T-helper 1 cell treated with Interleukin-12 subunit alpha and Interleukin-12 subunit beta and Interleukin-4 antibody, amounts not matched to agents 30 ng/mL and 1 ng/mL, for 36 hours (primary cell): ENCODE data around the gene KCNQ1. TPM values are rescaled to one million over a fixed set of nuclear protein-coding genes. Genes with fewer than 3 reads are reported as not detected.

Experiments used
- intact Hi-C: fragments of 100-400 bp; cut with micrococcal nuclease; formaldehyde crosslinking; loops from one replicate; pipeline ENCODE4 v1.15.1; 2024
- total RNA-seq: library from RNA; stranded (reverse); gene quantifications from 2 replicates; pipeline ENCODE4 v1.2.3, GENCODE V29; 2022

KCNQ1 gene
- total RNA-seq, 1 donor from 2014 or later = 16.9 TPM

GRCh38 chr11:2768471-2769408, 323.9 kb downstream of the KCNQ1 start:
- intact Hi-C loops = loop anchor here (10.0 kb wide), 1 partner anchor 224 kb away; no protein-coding TSS in a partner anchor

- intact Hi-C loops = loop anchor here (10.0 kb wide), 1 partner anchor 225 kb away; no protein-coding TSS in a partner anchor
Measured at GRCh38 chr11:2769409-2770095, 324.7 kb downstream of the KCNQ1 start.

GRCh38 chr11:2770096-2770751, 325.4 kb downstream of the KCNQ1 start:
- intact Hi-C loops = no loop called here

- intact Hi-C loops = no loop called here
Measured at GRCh38 chr11:2770761-2771301, 326.0 kb downstream of the KCNQ1 start.

- intact Hi-C loops = no loop called here
Measured at GRCh38 chr11:2771758-2772466, 327.1 kb downstream of the KCNQ1 start.

GRCh38 chr11:2772544-2773031, 327.8 kb downstream of the KCNQ1 start:
- intact Hi-C loops = no loop called here

- intact Hi-C loops = no loop called here
Measured at GRCh38 chr11:2774173-2775082, 329.6 kb downstream of the KCNQ1 start.

- intact Hi-C loops = no loop called here
Measured at GRCh38 chr11:2775083-2775625, 330.3 kb downstream of the KCNQ1 start.

GRCh38 chr11:2775626-2776350, 331.0 kb downstream of the KCNQ1 start:
- intact Hi-C loops = no loop called here

GRCh38 chr11:2776351-2777061, 331.7 kb downstream of the KCNQ1 start:
- intact Hi-C loops = no loop called here

- intact Hi-C loops = no loop called here
Measured at GRCh38 chr11:2777386-2777785, 332.6 kb downstream of the KCNQ1 start.

GRCh38 chr11:2777871-2778629, 333.2 kb downstream of the KCNQ1 start:
- intact Hi-C loops = no loop called here

GRCh38 chr11:2778630-2779498, 334.1 kb downstream of the KCNQ1 start:
- intact Hi-C loops = no loop called here

GRCh38 chr11:2779499-2779980, 334.7 kb downstream of the KCNQ1 start:
- intact Hi-C loops = no loop called here

- intact Hi-C loops = no loop called here
Measured at GRCh38 chr11:2779981-2780849, 335.4 kb downstream of the KCNQ1 start.
